HEK293 (cell line): ENCODE results near the gene NUP62.
A peak's percentile ranks its signal among the peaks of the same experiment; 100 is the strongest.

Source experiments
- BCL6B ChIP-seq: fragments of 450-650 bp; formaldehyde crosslinking; IDR thresholded peaks from 2 replicates; pipeline ENCODE4 v1.5.1; 2017; ENCODE audit warnings: missing biosample characterization, missing genetic modification characterization
- GLI2 ChIP-seq: fragments of 450-650 bp; formaldehyde crosslinking; IDR thresholded peaks from 2 replicates; pipeline ENCODE4; 2017; ENCODE audit warnings: missing biosample characterization, missing genetic modification characterization, low read depth, borderline replicate concordance
- GLIS2 ChIP-seq: fragments of 450-650 bp; formaldehyde crosslinking; IDR thresholded peaks from 2 replicates; pipeline ENCODE4 v1.5.1; 2016; ENCODE audit warnings: missing biosample characterization, missing genetic modification characterization
- KLF8 ChIP-seq: fragments of 450-650 bp; formaldehyde crosslinking; IDR thresholded peaks from 2 replicates; pipeline ENCODE4 v1.5.1; 2016; ENCODE audit warnings: missing biosample characterization, missing genetic modification characterization
- PRDM1 ChIP-seq: fragments of 450-650 bp; formaldehyde crosslinking; IDR thresholded peaks from 2 replicates; pipeline ENCODE4; 2016; ENCODE audit warnings: missing biosample characterization, missing genetic modification characterization
- TRIM28 ChIP-seq: IDR thresholded peaks from 2 replicates; pipeline ENCODE4 v1.6.1; 2011; ENCODE audit warnings: low read length, control low read depth, borderline replicate concordance
- TSHZ1 ChIP-seq: fragments of 450-650 bp; formaldehyde crosslinking; IDR thresholded peaks from 2 replicates; pipeline ENCODE4 v1.5.1; 2016; ENCODE audit warnings: missing biosample characterization, missing genetic modification characterization, borderline replicate concordance
- ZFP3 ChIP-seq: fragments of 450-650 bp; formaldehyde crosslinking; IDR thresholded peaks from 2 replicates; pipeline ENCODE4 v1.5.1; 2016; ENCODE audit warnings: low read depth, missing biosample characterization, missing genetic modification characterization
- ZNF133 ChIP-seq: fragments of 450-650 bp; formaldehyde crosslinking; IDR thresholded peaks from 2 replicates; pipeline ENCODE4 v1.5.1; 2016; ENCODE audit warnings: missing biosample characterization, missing genetic modification characterization
- ZNF184 ChIP-seq: fragments of 450-650 bp; IDR thresholded peaks from 2 replicates; pipeline ENCODE4 v1.5.1; 2018; ENCODE audit warnings: missing biosample characterization, mild to moderate bottlenecking, missing genetic modification characterization
- ZNF335 ChIP-seq: fragments of 450-650 bp; formaldehyde crosslinking; conservative IDR thresholded peaks from 2 replicates; pipeline ENCODE4 v1.5.1; 2016; ENCODE audit warnings: missing biosample characterization, missing genetic modification characterization
- ZNF394 ChIP-seq: fragments of 450-650 bp; formaldehyde crosslinking; IDR thresholded peaks from 2 replicates; pipeline ENCODE4 v1.5.1; 2016; ENCODE audit warnings: missing biosample characterization, missing genetic modification characterization, mild to moderate bottlenecking, moderate library complexity, borderline replicate concordance
- ZNF423 ChIP-seq: fragments of 450-650 bp; formaldehyde crosslinking; IDR thresholded peaks from 2 replicates; pipeline ENCODE4 v1.5.1; 2016; ENCODE audit warnings: missing biosample characterization, missing genetic modification characterization
- ZNF549 ChIP-seq: fragments of 450-650 bp; IDR thresholded peaks from 2 replicates; pipeline ENCODE4 v1.5.1; 2018; ENCODE audit warnings: missing biosample characterization, missing genetic modification characterization, mild to moderate bottlenecking, inconsistent platforms, moderate library complexity
- ZNF555 ChIP-seq: fragments of 450-650 bp; formaldehyde crosslinking; conservative IDR thresholded peaks from 2 replicates; pipeline ENCODE4 v1.5.1; 2017; ENCODE audit warnings: missing biosample characterization, mild to moderate bottlenecking, missing genetic modification characterization, inconsistent platforms
- ZNF580 ChIP-seq: fragments of 450-650 bp; formaldehyde crosslinking; IDR thresholded peaks from 2 replicates; pipeline ENCODE4 v1.5.1; 2016; ENCODE audit warnings: missing biosample characterization, missing genetic modification characterization
- ZNF660 ChIP-seq: fragments of 450-650 bp; IDR thresholded peaks from 2 replicates; pipeline ENCODE4 v1.5.1; 2018; ENCODE audit warnings: missing biosample characterization, mild to moderate bottlenecking, missing genetic modification characterization
- ZNF704 ChIP-seq: fragments of 450-650 bp; formaldehyde crosslinking; IDR thresholded peaks from 2 replicates; pipeline ENCODE4 v1.5.1; 2016; ENCODE audit warnings: missing biosample characterization, missing genetic modification characterization
- TF ChIP-seq, protein P1 (sequence below): fragments of 450-650 bp; formaldehyde crosslinking; IDR thresholded peaks from 2 replicates; pipeline ENCODE4 v1.5.1; 2016; ENCODE audit warnings: missing biosample characterization, missing genetic modification characterization
- TF ChIP-seq, protein P2 (sequence below): fragments of 450-650 bp; formaldehyde crosslinking; IDR thresholded peaks from 2 replicates; pipeline ENCODE4 v1.5.1; 2016; ENCODE audit warnings: missing biosample characterization, missing genetic modification characterization, borderline replicate concordance
- TF ChIP-seq, protein P3 (sequence below): fragments of 450-650 bp; formaldehyde crosslinking; IDR thresholded peaks from 2 replicates; pipeline ENCODE4 v1.5.1; 2016; ENCODE audit warnings: missing biosample characterization, missing genetic modification characterization
- TF ChIP-seq, protein P4 (sequence below): fragments of 450-650 bp; IDR thresholded peaks from 2 replicates; pipeline ENCODE4 v1.5.1; 2018; ENCODE audit warnings: missing biosample characterization, mild to moderate bottlenecking, missing genetic modification characterization
- TF ChIP-seq, protein P5 (sequence below): fragments of 450-650 bp; IDR thresholded peaks from 2 replicates; pipeline ENCODE4 v1.5.1; 2018; ENCODE audit warnings: missing biosample characterization, missing genetic modification characterization

Gene NUP62

GRCh38 chr19:49937750-49938381 is 8.6 kb upstream of the NUP62 start (continued):
- TF ChIP-seq, protein P1, sequence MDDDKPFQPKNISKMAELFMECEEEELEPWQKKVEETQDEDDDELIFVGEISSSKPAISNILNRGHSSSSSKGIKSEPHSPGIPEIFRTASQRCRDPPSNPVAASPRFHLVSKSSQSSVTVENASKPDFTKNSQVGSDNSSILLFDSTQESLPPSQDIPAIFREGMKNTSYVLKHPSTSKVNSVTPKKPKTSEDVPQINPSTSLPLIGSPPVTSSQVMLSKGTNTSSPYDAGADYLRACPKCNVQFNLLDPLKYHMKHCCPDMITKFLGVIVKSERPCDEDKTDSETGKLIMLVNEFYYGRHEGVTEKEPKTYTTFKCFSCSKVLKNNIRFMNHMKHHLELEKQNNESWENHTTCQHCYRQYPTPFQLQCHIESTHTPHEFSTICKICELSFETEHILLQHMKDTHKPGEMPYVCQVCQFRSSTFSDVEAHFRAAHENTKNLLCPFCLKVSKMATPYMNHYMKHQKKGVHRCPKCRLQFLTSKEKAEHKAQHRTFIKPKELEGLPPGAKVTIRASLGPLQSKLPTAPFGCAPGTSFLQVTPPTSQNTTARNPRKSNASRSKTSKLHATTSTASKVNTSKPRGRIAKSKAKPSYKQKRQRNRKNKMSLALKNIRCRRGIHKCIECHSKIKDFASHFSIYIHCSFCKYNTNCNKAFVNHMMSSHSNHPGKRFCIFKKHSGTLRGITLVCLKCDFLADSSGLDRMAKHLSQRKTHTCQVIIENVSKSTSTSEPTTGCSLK: no peak
- TF ChIP-seq GLIS2: peak; percentile 54; the same call in 1 of the 2 replicates
- TF ChIP-seq ZNF184 (tag by site-specific recombination): no peak
- TF ChIP-seq ZNF394 (tag by site-specific recombination): no peak
- TF ChIP-seq ZFP3 (tag by site-specific recombination): no peak
- TF ChIP-seq, protein P2, sequence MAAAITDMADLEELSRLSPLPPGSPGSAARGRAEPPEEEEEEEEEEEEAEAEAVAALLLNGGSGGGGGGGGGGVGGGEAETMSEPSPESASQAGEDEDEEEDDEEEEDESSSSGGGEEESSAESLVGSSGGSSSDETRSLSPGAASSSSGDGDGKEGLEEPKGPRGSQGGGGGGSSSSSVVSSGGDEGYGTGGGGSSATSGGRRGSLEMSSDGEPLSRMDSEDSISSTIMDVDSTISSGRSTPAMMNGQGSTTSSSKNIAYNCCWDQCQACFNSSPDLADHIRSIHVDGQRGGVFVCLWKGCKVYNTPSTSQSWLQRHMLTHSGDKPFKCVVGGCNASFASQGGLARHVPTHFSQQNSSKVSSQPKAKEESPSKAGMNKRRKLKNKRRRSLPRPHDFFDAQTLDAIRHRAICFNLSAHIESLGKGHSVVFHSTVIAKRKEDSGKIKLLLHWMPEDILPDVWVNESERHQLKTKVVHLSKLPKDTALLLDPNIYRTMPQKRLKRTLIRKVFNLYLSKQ (tag by site-specific recombination): no peak
- TF ChIP-seq ZNF133 (tag by site-specific recombination): no peak
- TF ChIP-seq ZNF549: no peak
- TF ChIP-seq KLF8 (tag by site-specific recombination): 0 out of 2 replicates have a peak, but pooled peaks have one; percentile 36
- TF ChIP-seq TRIM28: no peak
- no peak for TF ChIP-seq ZNF704 (tag by site-specific recombination)
- TF ChIP-seq TSHZ1 (tag by site-specific recombination): no peak
- TF ChIP-seq, protein P3, sequence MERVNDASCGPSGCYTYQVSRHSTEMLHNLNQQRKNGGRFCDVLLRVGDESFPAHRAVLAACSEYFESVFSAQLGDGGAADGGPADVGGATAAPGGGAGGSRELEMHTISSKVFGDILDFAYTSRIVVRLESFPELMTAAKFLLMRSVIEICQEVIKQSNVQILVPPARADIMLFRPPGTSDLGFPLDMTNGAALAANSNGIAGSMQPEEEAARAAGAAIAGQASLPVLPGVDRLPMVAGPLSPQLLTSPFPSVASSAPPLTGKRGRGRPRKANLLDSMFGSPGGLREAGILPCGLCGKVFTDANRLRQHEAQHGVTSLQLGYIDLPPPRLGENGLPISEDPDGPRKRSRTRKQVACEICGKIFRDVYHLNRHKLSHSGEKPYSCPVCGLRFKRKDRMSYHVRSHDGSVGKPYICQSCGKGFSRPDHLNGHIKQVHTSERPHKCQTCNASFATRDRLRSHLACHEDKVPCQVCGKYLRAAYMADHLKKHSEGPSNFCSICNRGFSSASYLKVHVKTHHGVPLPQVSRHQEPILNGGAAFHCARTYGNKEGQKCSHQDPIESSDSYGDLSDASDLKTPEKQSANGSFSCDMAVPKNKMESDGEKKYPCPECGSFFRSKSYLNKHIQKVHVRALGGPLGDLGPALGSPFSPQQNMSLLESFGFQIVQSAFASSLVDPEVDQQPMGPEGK (tag by site-specific recombination): peak; percentile 33; the same call in 1 of the 2 replicates
- TF ChIP-seq ZNF423 (tag by site-specific recombination): no peak
- no peak for TF ChIP-seq BCL6B
- TF ChIP-seq, protein P4, sequence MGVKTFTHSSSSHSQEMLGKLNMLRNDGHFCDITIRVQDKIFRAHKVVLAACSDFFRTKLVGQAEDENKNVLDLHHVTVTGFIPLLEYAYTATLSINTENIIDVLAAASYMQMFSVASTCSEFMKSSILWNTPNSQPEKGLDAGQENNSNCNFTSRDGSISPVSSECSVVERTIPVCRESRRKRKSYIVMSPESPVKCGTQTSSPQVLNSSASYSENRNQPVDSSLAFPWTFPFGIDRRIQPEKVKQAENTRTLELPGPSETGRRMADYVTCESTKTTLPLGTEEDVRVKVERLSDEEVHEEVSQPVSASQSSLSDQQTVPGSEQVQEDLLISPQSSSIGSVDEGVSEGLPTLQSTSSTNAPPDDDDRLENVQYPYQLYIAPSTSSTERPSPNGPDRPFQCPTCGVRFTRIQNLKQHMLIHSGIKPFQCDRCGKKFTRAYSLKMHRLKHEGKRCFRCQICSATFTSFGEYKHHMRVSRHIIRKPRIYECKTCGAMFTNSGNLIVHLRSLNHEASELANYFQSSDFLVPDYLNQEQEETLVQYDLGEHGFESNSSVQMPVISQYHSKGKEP (tag by site-specific recombination): no peak
- no peak for TF ChIP-seq GLI2 (tag by site-specific recombination)
- TF ChIP-seq ZNF335 (tag by site-specific recombination): peak; percentile 50
- peak; percentile 57 for TF ChIP-seq ZNF660 (tag by site-specific recombination)
- TF ChIP-seq PRDM1: no peak
- TF ChIP-seq, protein P5, sequence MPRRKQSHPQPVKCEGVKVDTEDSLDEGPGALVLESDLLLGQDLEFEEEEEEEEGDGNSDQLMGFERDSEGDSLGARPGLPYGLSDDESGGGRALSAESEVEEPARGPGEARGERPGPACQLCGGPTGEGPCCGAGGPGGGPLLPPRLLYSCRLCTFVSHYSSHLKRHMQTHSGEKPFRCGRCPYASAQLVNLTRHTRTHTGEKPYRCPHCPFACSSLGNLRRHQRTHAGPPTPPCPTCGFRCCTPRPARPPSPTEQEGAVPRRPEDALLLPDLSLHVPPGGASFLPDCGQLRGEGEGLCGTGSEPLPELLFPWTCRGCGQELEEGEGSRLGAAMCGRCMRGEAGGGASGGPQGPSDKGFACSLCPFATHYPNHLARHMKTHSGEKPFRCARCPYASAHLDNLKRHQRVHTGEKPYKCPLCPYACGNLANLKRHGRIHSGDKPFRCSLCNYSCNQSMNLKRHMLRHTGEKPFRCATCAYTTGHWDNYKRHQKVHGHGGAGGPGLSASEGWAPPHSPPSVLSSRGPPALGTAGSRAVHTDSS: no peak
- no peak for TF ChIP-seq ZNF580 (tag by site-specific recombination)
- no peak for TF ChIP-seq ZNF555 (tag by site-specific recombination)
